IPS-18c (cell line): Measurements from ENCODE around the gene CLRN2.
"Not testable (repeated sequence)": the region's sequence is repeated elsewhere in the genome, so short reads cannot be mapped to it uniquely, and the experiment has no call there.

ENCODE experiments used
- H3K4me3 ChIP-seq: 2 replicates; pipeline ENCODE4 v1.7.0; 2013; ENCODE audit warnings: low read depth, mild to moderate bottlenecking, low read length, moderate library complexity; ENCODE audit not compliant: insufficient read depth
- H3K9me3 ChIP-seq: one replicate; pipeline ENCODE4 v1.6.1; 2013; ENCODE audit warnings: mild to moderate bottlenecking, low read length, moderate library complexity; ENCODE audit not compliant: control insufficient read depth, insufficient read depth

The CLRN2 gene

DNA sequence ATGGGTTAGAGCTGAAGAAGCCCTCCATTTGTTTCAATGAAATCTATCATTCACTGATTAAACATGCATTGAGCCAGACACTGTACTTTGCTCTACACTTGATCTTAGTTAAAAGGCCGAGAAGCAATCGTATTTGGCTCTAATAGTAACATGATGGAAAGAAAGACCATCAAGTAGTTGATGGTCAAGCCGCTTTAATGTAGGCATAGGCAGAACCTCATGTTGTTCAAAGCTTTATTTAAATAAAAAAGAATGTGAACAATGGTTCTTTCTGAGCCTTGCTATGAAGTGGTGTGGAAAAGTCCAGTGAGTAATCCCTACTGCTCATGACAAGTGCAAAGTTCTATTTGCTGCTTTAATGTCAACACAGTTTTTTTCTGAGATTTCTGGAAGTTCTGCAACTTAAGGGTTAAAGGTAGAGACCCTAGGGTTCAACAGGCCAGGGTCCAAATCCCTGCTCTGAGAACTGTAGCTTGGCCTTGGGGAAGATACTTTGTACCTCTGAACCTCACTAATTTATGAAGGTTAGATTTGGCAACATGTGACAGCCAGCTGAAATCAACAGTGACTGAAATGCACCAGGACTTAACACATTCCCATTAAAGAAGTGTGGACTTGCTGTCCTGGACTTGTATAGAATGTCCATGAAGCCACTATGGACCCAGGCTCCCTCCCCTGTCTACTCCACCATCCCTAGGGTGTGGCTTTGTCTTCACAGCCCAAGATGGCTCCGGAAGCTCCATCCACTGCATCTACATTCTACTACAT is 44.2 kb downstream of the CLRN2 start:
- Histone ChIP-seq H3K4me3 (no peak overlapping the region), H3K9me3 (no peaks in the 10 kb centered on the region)

DNA sequence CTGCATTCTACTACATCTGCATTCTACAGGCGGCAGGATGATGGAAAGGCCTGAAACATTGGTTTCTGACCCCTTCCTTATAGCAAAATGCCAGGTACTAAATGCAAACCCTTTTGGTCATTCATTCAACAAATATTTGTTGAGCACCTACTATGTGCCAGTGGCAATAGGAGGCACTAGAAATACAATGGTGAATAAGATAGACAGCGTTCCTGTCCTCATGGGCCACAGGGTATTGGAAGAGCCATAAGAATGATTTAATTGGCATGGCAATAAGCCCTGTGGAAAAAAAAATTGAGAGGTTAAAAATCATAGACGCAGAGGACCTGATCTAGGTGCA is 44.7 kb downstream of the CLRN2 start:
- Histone ChIP-seq H3K9me3 (no peaks in the 10 kb centered on the region), H3K4me3 (no peak overlapping the region)

DNA sequence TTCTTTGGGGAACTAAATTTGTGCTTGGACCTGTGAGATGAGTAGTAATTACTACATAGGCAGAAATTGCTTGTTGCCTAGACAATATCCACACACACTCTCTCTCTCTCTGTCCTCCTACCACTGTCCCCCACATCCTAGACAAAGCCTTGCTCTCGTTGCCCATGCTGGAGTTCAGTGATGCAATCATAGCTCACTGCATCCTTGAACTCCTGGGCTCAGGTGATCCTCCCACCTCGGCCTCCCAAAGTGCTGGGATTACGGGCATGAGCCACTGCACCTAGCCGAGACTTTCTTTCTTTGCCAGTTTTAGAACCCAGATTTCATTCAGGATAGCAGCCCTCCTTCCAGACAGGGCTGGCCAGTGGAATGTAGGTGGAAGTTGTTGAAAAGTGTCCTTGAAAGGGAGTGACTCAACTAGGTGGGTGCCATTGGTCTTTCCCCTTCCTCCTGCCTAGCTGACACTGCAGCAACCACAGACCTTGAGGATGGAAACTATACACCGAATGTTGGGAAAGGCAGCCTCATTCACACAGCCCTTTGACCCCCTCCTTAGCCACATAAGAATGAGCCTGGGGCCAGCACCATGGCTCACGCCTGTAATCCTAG is 45.2 kb downstream of the CLRN2 start:
- Histone ChIP-seq H3K4me3 (no peak overlapping the region), H3K9me3 (no peaks in the 10 kb centered on the region)

- Histone ChIP-seq H3K4me3 (no peak overlapping the region), H3K9me3 (no peaks in the 10 kb centered on the region)
These were observed 46.4 kb downstream of the CLRN2 start for GRCh38 chr4:17561195-17561909.

GRCh38 chr4:17562157-17562556 is 47.2 kb downstream of the CLRN2 start:
- H3K9me3 ChIP-seq, result no peaks in the 10 kb centered on the region
- no peak overlapping the region for H3K4me3 ChIP-seq

DNA sequence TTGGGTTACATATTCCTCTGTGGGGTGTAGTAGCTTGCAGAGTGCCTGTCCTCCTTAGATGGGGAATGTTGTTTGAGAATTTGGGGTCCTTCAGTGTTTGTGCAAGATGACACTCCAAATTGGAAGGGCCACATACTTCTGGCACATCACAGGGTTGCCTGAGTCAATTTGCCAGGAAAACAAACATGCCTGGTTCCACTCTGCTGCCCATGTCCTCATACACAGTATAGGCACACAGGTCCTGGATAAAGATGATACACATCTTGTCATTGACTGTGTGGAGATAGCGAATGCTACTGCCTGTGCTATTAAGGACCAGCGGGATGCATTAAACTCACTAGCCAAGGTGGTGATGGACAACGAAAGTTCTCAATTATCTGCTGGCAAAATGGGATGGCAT is 50.9 kb downstream of the CLRN2 start:
- no peaks in the 10 kb centered on the region for H3K9me3 ChIP-seq
- H3K4me3 ChIP-seq, result no peak overlapping the region

GRCh38 chr4:17567271-17567670 is 52.3 kb downstream of the CLRN2 start:
- Histone ChIP-seq H3K4me3 (no peak overlapping the region), H3K9me3 (no peaks in the 10 kb centered on the region)

GRCh38 chr4:17574206-17574605 is 59.2 kb downstream of the CLRN2 start:
- H3K4me3 ChIP-seq, result no peak overlapping the region
- no peaks in the 10 kb centered on the region for H3K9me3 ChIP-seq

- H3K4me3 ChIP-seq, H3K9me3 ChIP-seq: not testable (repeated sequence)
These were observed 60.2 kb downstream of the CLRN2 start for GRCh38 chr4:17575177-17575576.
